SJCRH30 (cell line): Measurements from ENCODE around the gene SPATA20. TPM values are rescaled to one million over a fixed set of nuclear protein-coding genes. Genes with fewer than 3 reads are reported as not detected.
A peak's percentile ranks its signal among the peaks of the same experiment; 100 is the strongest.

Experiments used
- DNase-seq, 2 experiments: peaks; one replicate each; pipeline ENCODE4 v3.0.0-alpha.2; 2015 to 2020
- H3K27ac ChIP-seq: fragments of 250-450 bp; sonication (Bioruptor Pico); 2 replicates; pipeline ENCODE4 v1.5.1; 2020; ENCODE audit warnings: mild to moderate bottlenecking, moderate library complexity
- H3K27me3 ChIP-seq: fragments of 250-450 bp; sonication (Bioruptor Pico); 2 replicates; pipeline ENCODE4 v1.5.1; 2020; ENCODE audit warnings: mild to moderate bottlenecking, moderate library complexity
- H3K36me3 ChIP-seq: fragments of 250-450 bp; sonication (Bioruptor Pico); 2 replicates; pipeline ENCODE4 v1.5.1; 2020; ENCODE audit warnings: mild to moderate bottlenecking, moderate library complexity
- H3K4me1 ChIP-seq: fragments of 250-450 bp; sonication (Bioruptor Pico); 2 replicates; pipeline ENCODE4 v1.5.1; 2020; ENCODE audit warnings: mild to moderate bottlenecking, moderate library complexity
- H3K4me3 ChIP-seq: fragments of 250-450 bp; sonication (Bioruptor Pico); 2 replicates; pipeline ENCODE4 v1.5.1; 2020; ENCODE audit warnings: mild to moderate bottlenecking, moderate library complexity
- H3K9me3 ChIP-seq: fragments of 250-450 bp; sonication (Bioruptor Pico); replicated peaks from 2 replicates; pipeline ENCODE4 v1.5.1; 2020; ENCODE audit warnings: mild to moderate bottlenecking, moderate library complexity
- total RNA-seq: library from RNA; depleted of rRNA; stranded (reverse); fragments of >200 nt; shearing (Covaris generic); gene quantifications from 2 replicates; pipeline ENCODE4 v1.2.3, GENCODE V29; 2014

The SPATA20 gene
- total RNA-seq, 1 experiment from 2014 or later: 13.1 TPM

GRCh38 chr17:50581316-50581715 lies 34.3 kb downstream of the SPATA20 start:
- no peaks in the 10 kb centered on the region for H3K4me1 ChIP-seq
- H3K36me3 ChIP-seq: no peaks in the 10 kb centered on the region
- DNase-seq: no peak
- no peak overlapping the region for H3K4me3 ChIP-seq
- no peaks in the 10 kb centered on the region for H3K9me3 ChIP-seq
- no peaks in the 10 kb centered on the region for H3K27me3 ChIP-seq
- no peak overlapping the region for H3K27ac ChIP-seq

GRCh38 chr17:50582741-50583140 lies 35.8 kb downstream of the SPATA20 start:
- no peaks in the 10 kb centered on the region for H3K9me3 ChIP-seq
- H3K4me3 ChIP-seq: no peak overlapping the region
- no peaks in the 10 kb centered on the region for H3K27me3 ChIP-seq
- H3K36me3 ChIP-seq: no peaks in the 10 kb centered on the region
- no peak for DNase-seq
- no peak overlapping the region for H3K27ac ChIP-seq
- no peaks in the 10 kb centered on the region for H3K4me1 ChIP-seq

DNA sequence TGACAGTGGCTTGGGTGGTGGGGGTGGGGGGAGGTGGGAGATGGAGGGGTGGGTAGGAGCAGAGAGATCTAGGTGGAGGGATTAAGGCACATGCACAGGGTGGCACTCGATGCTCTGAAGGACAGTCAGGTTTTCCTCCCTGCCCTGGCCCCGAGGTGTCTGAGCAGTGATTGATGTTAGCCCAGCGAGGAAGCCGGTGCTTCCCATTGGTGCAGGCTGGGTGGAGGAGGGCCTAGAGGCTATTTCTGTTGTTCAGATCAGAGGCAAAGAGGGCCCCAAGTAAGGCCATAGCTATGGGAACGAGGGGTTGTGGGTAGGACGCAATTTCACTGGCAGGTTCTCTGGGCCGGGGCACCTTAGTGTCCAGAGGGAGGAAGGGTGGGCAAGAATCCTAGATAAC lies 36.7 kb downstream of the SPATA20 start:
- H3K27ac ChIP-seq: no peak overlapping the region
- no peaks in the 10 kb centered on the region; the same call in 1 of the 2 replicates for H3K4me1 ChIP-seq
- no peaks in the 10 kb centered on the region for H3K27me3 ChIP-seq
- H3K9me3 ChIP-seq: no peaks in the 10 kb centered on the region
- no peak for DNase-seq
- no peaks in the 10 kb centered on the region for H3K36me3 ChIP-seq
- no peak overlapping the region for H3K4me3 ChIP-seq

DNA sequence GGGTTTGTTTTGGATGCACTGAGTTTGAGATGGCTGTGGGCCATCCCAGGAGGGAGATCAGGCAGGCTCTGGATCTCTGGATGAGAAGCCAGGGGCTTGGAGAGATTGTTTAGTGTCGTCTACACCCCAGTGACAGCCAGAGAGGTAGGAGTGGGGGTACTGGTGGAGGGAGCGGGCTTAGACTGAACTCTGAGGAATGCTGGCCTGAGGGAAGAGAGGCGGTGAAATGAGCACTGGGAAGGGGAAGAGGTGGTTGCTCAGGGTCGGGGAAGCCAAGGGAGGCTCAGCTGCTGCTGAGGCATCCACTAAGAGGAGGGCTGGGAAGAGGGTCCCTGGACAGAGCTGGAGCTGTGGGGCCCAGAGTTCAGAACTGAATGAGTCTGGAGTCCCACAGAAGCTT lies 37.1 kb downstream of the SPATA20 start:
- no peak for DNase-seq
- H3K27me3 ChIP-seq: no peaks in the 10 kb centered on the region
- no peak overlapping the region for H3K4me3 ChIP-seq
- peaks cover 5% of the 10 kb centered on the region for H3K4me1 ChIP-seq
- no peaks in the 10 kb centered on the region for H3K9me3 ChIP-seq
- no peaks in the 10 kb centered on the region for H3K36me3 ChIP-seq
- H3K27ac ChIP-seq: no peak overlapping the region

- Histone ChIP-seq H3K9me3 (no peaks in the 10 kb centered on the region), H3K27me3 (no peaks in the 10 kb centered on the region), H3K4me3 (no peak overlapping the region), H3K36me3 (no peaks in the 10 kb centered on the region), H3K4me1 (peaks cover 10% of the 10 kb centered on the region), H3K27ac (no peak overlapping the region)
- no peak for DNase-seq
These were observed 37.8 kb downstream of the SPATA20 start for GRCh38 chr17:50584749-50585148.

- Histone ChIP-seq H3K4me3 (no peak overlapping the region), H3K27ac (no peak overlapping the region), H3K36me3 (no peaks in the 10 kb centered on the region), H3K9me3 (no peaks in the 10 kb centered on the region), H3K4me1 (peaks cover 14% of the 10 kb centered on the region), H3K27me3 (no peaks in the 10 kb centered on the region)
- DNase-seq: no peak
These were observed 38.4 kb downstream of the SPATA20 start for GRCh38 chr17:50585346-50585745.

- H3K27ac ChIP-seq: no peak overlapping the region
- H3K27me3 ChIP-seq: no peaks in the 10 kb centered on the region
- no peak overlapping the region for H3K4me3 ChIP-seq
- H3K36me3 ChIP-seq: no peaks in the 10 kb centered on the region
- DNase-seq: no peak
- no peaks in the 10 kb centered on the region for H3K9me3 ChIP-seq
- H3K4me1 ChIP-seq: peaks cover 14% of the 10 kb centered on the region
These were observed 38.9 kb downstream of the SPATA20 start for GRCh38 chr17:50585891-50586290.

GRCh38 chr17:50586421-50587247 lies 39.7 kb downstream of the SPATA20 start:
- H3K27me3 ChIP-seq: no peaks in the 10 kb centered on the region
- no peak for DNase-seq
- no peaks in the 10 kb centered on the region for H3K9me3 ChIP-seq
- H3K27ac ChIP-seq: no peak overlapping the region
- no peak overlapping the region for H3K4me3 ChIP-seq
- H3K36me3 ChIP-seq: no peaks in the 10 kb centered on the region
- peaks cover 14% of the 10 kb centered on the region for H3K4me1 ChIP-seq

GRCh38 chr17:50587571-50587970 lies 40.6 kb downstream of the SPATA20 start:
- Histone ChIP-seq H3K36me3 (no peaks in the 10 kb centered on the region), H3K4me3 (no peak overlapping the region), H3K4me1 (peaks cover 14% of the 10 kb centered on the region), H3K27ac (no peak overlapping the region), H3K27me3 (no peaks in the 10 kb centered on the region), H3K9me3 (no peaks in the 10 kb centered on the region)
- no peak for DNase-seq

DNA sequence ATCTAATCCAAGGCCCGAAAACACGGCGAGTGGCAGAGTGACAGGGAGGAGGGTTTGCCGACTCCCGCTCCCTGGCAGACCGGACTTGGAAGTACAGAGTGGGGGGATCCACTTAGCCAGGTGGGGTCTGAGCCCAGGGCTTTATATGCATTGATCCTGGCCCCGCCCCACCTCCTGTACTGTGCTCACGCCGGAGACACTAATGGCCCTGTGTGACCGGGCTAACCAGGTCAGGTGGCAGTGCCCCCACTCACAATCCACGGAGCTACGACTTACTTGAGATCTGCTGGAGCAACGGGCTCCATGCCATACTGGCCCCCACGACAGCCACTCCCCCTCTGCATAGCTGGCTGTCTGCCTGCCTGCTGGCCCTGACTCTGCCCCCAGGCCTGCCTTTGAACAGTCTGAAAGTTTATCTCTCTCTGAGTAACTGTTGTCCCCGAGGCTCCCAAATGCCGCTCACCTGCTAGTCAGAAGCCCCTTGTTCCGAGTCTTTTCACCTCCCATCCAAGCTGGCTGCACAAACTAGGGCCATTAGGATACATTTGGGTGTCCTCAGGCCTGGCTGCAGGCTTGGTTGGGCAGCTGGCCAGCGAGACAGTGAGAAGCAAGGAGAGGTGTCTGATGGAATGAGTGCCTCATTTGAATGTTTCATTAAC lies 41.5 kb downstream of the SPATA20 start:
- H3K36me3 ChIP-seq: no peaks in the 10 kb centered on the region
- peaks cover 18% of the 10 kb centered on the region for H3K4me1 ChIP-seq
- H3K9me3 ChIP-seq: no peaks in the 10 kb centered on the region
- H3K27me3 ChIP-seq: no peaks in the 10 kb centered on the region
- no peak overlapping the region for H3K27ac ChIP-seq
- H3K4me3 ChIP-seq: no peak overlapping the region
- DNase-seq: peak in 1 of 2 experiments; percentile 34

GRCh38 chr17:50589095-50589705 lies 42.2 kb downstream of the SPATA20 start:
- H3K36me3 ChIP-seq: no peaks in the 10 kb centered on the region
- no peak overlapping the region for H3K4me3 ChIP-seq
- peak in 1 of 2 experiments; percentile 21 for DNase-seq
- peaks cover 20% of the 10 kb centered on the region for H3K4me1 ChIP-seq
- no peak overlapping the region for H3K27ac ChIP-seq
- no peaks in the 10 kb centered on the region for H3K27me3 ChIP-seq
- no peaks in the 10 kb centered on the region for H3K9me3 ChIP-seq

- no peak overlapping the region for H3K27ac ChIP-seq
- no peak for DNase-seq
- no peaks in the 10 kb centered on the region for H3K27me3 ChIP-seq
- H3K4me1 ChIP-seq: peaks cover 20% of the 10 kb centered on the region
- H3K36me3 ChIP-seq: no peaks in the 10 kb centered on the region
- no peak overlapping the region for H3K4me3 ChIP-seq
- H3K9me3 ChIP-seq: no peaks in the 10 kb centered on the region
These were observed 44.2 kb downstream of the SPATA20 start for GRCh38 chr17:50590946-50591737.

DNA sequence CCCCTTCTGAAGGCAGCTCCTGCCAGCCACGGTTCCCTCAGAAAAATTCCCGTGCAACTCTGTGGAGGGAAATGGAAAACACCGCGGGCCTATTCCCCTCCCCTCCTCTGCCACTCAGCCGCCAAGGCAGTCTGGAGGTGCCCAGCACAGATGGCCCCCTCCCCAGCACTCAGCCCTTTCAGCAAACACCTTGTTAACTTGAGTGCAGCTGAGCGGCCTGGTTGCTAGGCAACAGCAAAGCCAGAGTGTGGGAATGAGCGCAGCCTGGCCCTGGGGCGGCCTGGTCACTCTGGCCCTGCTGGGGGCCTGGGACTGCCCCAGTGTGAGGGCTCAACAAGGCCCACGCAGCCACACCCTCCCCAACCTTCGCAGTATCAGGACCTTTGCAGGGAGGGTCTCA lies 46.3 kb downstream of the SPATA20 start:
- H3K4me3 ChIP-seq: no peak overlapping the region
- H3K36me3 ChIP-seq: no peaks in the 10 kb centered on the region
- no peaks in the 10 kb centered on the region for H3K27me3 ChIP-seq
- H3K9me3 ChIP-seq: no peaks in the 10 kb centered on the region
- no peak overlapping the region for H3K27ac ChIP-seq
- peaks cover 20% of the 10 kb centered on the region for H3K4me1 ChIP-seq
- peak; percentile 31 to 34 for DNase-seq

- H3K27ac ChIP-seq: no peak overlapping the region
- no peak overlapping the region for H3K4me3 ChIP-seq
- peaks cover 14% of the 10 kb centered on the region; the same call in 1 of the 2 replicates for H3K4me1 ChIP-seq
- H3K9me3 ChIP-seq: no peaks in the 10 kb centered on the region
- no peaks in the 10 kb centered on the region for H3K27me3 ChIP-seq
- DNase-seq: no peak
- H3K36me3 ChIP-seq: no peaks in the 10 kb centered on the region
These were observed 47.3 kb downstream of the SPATA20 start for GRCh38 chr17:50594128-50594823.
